ENCODE data around the gene TTC8.

The TTC8 gene

DNA sequence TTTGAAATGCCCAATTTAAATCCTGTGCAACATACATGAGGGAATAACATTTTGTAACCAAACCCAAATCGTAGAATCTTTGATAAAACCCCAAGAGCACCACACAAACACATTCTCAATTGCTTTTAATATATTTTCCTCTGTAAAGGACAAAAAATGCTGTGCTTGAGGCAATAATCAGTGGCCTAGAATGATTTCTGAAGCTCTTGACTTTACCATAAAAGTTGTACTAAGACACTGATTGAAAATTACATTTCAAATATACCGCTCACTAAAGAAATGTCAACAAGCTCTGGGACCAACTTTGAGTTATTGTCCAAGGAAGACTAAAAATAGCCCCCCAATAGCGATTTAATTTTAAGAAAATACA lies 33.2 kb upstream of the TTC8 start:
- H3K27me3 ChIP-seq = no peaks in the 10 kb centered on the region
- H3K4me3 ChIP-seq (ENCODE audit: low read depth, low read length) = peak overlapping the region; percentile 99

DNA sequence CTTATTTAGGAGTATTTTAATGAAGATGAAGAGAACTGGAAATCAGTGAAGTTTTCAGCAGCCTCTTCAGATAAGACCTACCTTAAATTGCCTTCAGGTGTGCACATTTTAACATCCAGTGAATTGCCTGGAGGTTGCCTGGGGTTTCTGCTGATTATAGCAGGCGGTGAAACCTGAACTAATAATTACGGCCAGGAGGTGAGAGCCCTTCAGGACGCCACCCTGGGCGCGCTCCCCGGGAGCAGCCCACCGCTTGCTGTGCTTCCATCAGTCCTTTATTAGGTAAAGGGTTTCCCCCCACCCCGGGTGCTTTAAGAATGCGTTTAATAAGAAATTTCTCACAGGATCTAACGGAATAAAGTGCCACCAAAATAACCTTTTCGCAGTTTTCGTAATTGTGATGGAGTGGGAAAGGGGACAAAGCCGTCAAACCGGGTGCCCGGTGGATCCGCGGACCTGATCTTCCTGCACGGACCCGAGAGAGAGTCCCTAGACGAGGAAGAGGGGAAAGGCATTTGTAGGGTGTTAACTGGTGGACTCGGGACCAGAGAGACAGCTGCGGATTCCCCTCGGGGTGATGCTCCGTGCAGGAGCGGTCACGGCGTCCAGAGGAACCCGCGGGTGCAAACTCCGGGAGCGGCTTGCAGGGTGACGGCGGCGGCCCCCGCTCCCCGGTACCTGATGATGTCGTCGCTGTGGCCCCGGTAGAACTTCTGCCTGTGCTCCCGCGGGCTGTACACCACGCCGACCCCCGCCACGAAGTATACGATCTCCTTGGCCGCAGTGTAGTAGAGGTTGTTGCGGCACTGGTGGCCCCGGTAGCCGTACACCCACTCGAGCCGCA lies 32.6 kb upstream of the TTC8 start:
- peak; percentile 33 for DNase-seq
- Histone ChIP-seq H3K4me3 (ENCODE audit: low read depth, low read length) (peak overlapping the region; percentile 99), H3K27me3 (no peaks in the 10 kb centered on the region), H3K9me3 (no peaks in the 10 kb centered on the region), H3K36me3 (peaks cover 19% of the 10 kb centered on the region), H3K4me1 (no peaks in the 10 kb centered on the region)
- TF ChIP-seq, protein P1, sequence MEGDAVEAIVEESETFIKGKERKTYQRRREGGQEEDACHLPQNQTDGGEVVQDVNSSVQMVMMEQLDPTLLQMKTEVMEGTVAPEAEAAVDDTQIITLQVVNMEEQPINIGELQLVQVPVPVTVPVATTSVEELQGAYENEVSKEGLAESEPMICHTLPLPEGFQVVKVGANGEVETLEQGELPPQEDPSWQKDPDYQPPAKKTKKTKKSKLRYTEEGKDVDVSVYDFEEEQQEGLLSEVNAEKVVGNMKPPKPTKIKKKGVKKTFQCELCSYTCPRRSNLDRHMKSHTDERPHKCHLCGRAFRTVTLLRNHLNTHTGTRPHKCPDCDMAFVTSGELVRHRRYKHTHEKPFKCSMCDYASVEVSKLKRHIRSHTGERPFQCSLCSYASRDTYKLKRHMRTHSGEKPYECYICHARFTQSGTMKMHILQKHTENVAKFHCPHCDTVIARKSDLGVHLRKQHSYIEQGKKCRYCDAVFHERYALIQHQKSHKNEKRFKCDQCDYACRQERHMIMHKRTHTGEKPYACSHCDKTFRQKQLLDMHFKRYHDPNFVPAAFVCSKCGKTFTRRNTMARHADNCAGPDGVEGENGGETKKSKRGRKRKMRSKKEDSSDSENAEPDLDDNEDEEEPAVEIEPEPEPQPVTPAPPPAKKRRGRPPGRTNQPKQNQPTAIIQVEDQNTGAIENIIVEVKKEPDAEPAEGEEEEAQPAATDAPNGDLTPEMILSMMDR (IDR thresholded peaks at IDR 0.05; ENCODE audit: low read depth, low read length) = no peak

More for the DNA sequence above, 33.2 kb upstream of the TTC8 start:
- H3K9me3 ChIP-seq = no peaks in the 10 kb centered on the region
- peaks cover 25% of the 10 kb centered on the region for H3K36me3 ChIP-seq
- TF ChIP-seq, protein P1 (IDR thresholded peaks at IDR 0.05; ENCODE audit: low read depth, low read length) = no peak
- no peak for DNase-seq
- H3K4me1 ChIP-seq = no peaks in the 10 kb centered on the region

DNA sequence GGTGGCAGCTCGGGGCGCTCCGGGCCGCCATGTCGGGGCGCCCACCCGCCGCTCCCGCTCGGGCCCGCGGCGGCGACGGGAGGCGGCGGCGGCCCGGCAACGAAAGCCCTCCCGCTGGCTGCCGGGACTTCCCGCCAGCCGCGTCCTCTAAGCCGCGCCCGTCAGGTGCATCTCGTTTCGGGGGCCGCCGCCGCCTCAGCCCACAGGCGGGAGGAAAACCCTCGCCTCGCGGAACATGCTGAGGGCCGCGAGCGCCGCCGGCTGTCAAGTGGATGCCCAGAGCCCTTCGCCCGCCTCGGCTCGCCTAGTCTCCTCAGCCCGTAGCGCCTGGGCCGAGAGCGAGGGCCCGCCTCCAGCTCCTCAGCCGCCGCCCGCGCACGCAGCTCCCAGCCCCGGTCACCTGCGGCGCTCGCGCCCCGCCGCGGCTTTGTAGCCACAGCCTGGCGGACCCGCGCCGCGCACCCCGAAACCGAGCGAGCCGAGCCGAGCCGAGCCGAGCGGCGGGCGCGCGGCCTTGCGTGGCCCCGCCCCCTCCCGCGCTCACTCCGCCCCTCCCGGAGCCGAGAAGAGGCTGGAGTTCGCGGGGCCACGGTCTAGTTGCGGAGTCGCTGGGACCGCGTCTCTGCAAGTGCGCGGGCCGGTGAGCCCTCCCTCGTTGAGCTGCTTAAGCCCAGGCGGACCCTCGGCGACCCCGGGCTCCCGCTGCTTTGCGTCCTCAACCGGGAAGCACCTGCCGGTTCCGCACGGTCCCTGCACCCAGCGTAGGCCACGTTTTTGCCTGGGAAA lies 31.8 kb upstream of the TTC8 start, which contains the start of gene EML5:
EML5 (minus strand) TSS at position 481 of the 786 bp plus-strand sequence; CDS start at position 31, 450 bp downstream.
- TF ChIP-seq, protein P1 (IDR thresholded peaks at IDR 0.05; ENCODE audit: low read depth, low read length) = peak; percentile 12; the same call in 1 of the 2 replicates
- DNase-seq = peak; percentile 96
- Histone ChIP-seq H3K9me3 (no peaks in the 10 kb centered on the region), H3K4me1 (no peaks in the 10 kb centered on the region), H3K27me3 (no peaks in the 10 kb centered on the region), H3K4me3 (ENCODE audit: low read depth, low read length) (peak within 1 kb of the TSS; percentile 99), H3K36me3 (peaks cover 16% of the 10 kb centered on the region)

DNA sequence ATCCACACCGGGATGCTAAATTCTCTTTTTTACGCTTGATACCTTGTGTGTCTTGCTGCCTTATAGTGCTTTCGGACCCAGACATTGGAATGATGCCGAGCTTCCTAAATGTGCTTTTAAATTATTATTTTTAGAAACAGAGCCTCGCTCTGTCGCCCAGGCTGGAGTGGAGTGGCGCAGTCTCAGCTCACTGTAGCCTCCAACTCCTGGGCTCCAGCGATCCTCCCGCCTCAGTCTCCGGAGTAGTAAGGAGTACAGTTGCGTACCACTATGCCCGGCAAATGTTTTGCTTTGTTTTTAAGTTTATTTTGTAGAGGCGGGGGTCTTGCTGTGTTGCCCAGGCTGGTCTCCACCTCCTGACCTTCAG lies 31.2 kb upstream of the TTC8 start:
- no peak for DNase-seq
- no peaks in the 10 kb centered on the region for H3K4me1 ChIP-seq
- TF ChIP-seq, protein P1 (IDR thresholded peaks at IDR 0.05; ENCODE audit: low read depth, low read length) = 0 out of 2 replicates have a peak, but pooled peaks have one; percentile 15
- peaks cover 12% of the 10 kb centered on the region for H3K36me3 ChIP-seq
- H3K9me3 ChIP-seq = no peaks in the 10 kb centered on the region
- no peaks in the 10 kb centered on the region for H3K27me3 ChIP-seq
- H3K4me3 ChIP-seq (ENCODE audit: low read depth, low read length) = peak overlapping the region; percentile 99

DNA sequence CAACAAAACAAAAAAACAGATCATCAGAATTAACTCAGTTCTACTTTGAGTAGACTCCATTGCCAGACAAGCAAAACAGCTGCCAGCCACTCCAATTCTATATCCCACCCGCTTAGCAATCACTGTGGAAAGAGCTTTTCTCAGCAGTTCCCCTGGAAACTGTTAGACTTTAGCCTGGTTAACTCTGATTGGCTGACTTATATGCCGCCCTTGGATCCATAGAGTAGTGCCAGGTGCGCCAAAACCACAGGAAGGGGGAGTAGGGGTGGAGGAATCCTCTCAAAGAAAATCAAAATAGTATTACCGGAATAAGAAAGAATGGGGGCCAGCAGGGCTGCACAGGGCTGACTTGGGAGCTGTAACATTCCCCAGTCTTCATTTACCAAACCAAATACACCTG lies 26.3 kb upstream of the TTC8 start:
- TF ChIP-seq, protein P1 (IDR thresholded peaks at IDR 0.05; ENCODE audit: low read depth, low read length) = no peak
- Histone ChIP-seq H3K9me3 (no peaks in the 10 kb centered on the region), H3K27me3 (no peaks in the 10 kb centered on the region), H3K4me3 (ENCODE audit: low read depth, low read length) (no peak overlapping the region), H3K36me3 (peaks cover 2% of the 10 kb centered on the region; the same call in 1 of the 2 replicates), H3K4me1 (peaks cover 4% of the 10 kb centered on the region; the same call in 1 of the 2 replicates)
- DNase-seq = no peak
